Spleen (tissue), 11 donors: ENCODE data around the gene GLRA2. TPM values are rescaled to one million over a fixed set of nuclear protein-coding genes. Genes with fewer than 3 reads are reported as not detected.
"Not testable (repeated sequence)": the region's sequence is repeated elsewhere in the genome, so short reads cannot be mapped to it uniquely, and the experiment has no call there.

Experiments used
- DNase-seq: peaks from one replicate; pipeline ENCODE4 v3.0.0-alpha.2; 2020
- H3K27ac ChIP-seq, 8 donors: fragments of 200-600 bp; sonication (generic) in 7 of 8; 1 replicate in 4 of 8; 2 replicates in 4 of 8; pipeline versions ENCODE4 v1.5.0 to v1.8.0; 2016 to 2021; ENCODE audit warnings: inconsistent platforms in 4 of 8, mild to moderate bottlenecking in 4 of 8, moderate library complexity in 1 of 8
- H3K27me3 ChIP-seq, 7 donors: fragments of 200-600 bp; sonication (generic) in 6 of 7; replicated peaks in 1 of 7; 1 replicate in 4 of 7; 2 replicates in 3 of 7; pipeline versions ENCODE4 v1.5.0 to v1.8.0; 2016 to 2021; ENCODE audit warnings: inconsistent platforms in 3 of 7, mild to moderate bottlenecking in 1 of 7
- H3K36me3 ChIP-seq, 6 donors: fragments of 200-600 bp; sonication (generic) in 5 of 6; 1 replicate in 4 of 6; 2 replicates in 2 of 6; pipeline versions ENCODE4 v1.5.0 to v1.8.0; 2016 to 2021; ENCODE audit warnings: inconsistent platforms in 2 of 6
- H3K4me1 ChIP-seq, 6 donors: fragments of 200-600 bp; sonication (generic) in 5 of 6; 1 replicate in 3 of 6; 2 replicates in 3 of 6; pipeline versions ENCODE4 v1.5.0 to v1.8.0; 2016 to 2021; ENCODE audit warnings: inconsistent platforms in 3 of 6
- H3K4me3 ChIP-seq, 8 donors: fragments of 200-600 bp; sonication (generic) in 7 of 8; 1 replicate in 4 of 8; 2 replicates in 4 of 8; pipeline versions ENCODE4 v1.5.0 to v1.8.0; 2016 to 2021; ENCODE audit warnings: inconsistent platforms in 4 of 8, mild to moderate bottlenecking in 4 of 8, moderate library complexity in 2 of 8
- H3K9me3 ChIP-seq, 8 donors: fragments of 200-600 bp; sonication (generic) in 7 of 8; 1 replicate in 4 of 8; 2 replicates in 4 of 8; pipeline versions ENCODE4 v1.5.0 to v1.8.0; 2016 to 2021; ENCODE audit warnings: inconsistent platforms in 4 of 8
- POLR2A ChIP-seq, 3 donors: fragments of 450-650 bp; IDR thresholded peaks; one replicate each; pipeline ENCODE4 v1.5.1; 2017; ENCODE audit warnings: antibody characterized with exemption in 3 of 3, mild to moderate bottlenecking in 1 of 3
- POLR2AphosphoS5 ChIP-seq, 3 donors: sonication (generic); formaldehyde crosslinking; IDR thresholded peaks; one replicate each; pipeline ENCODE4 v1.5.1; 2017; ENCODE audit warnings: antibody characterized with exemption in 3 of 3
- WGBS, 5 donors: extraction: QIAGEN DNeasy Blood & Tissue Kit in 3 of 5; methylation state at CpG; one replicate each; pipeline versions ENCODE4 v1.1.5 to v1.1.7; 2013 to 2018; 5-methylcytosine and 5-hydroxymethylcytosine counted together
- intact Hi-C: fragments of 100-400 bp; cut with DNase I; formaldehyde crosslinking; loops from one replicate; pipeline ENCODE4 v1.15.0; 2023; ENCODE audit warnings: low total_unique reads
- polyA plus RNA-seq, 3 donors: library from polyadenylated mRNA; stranded (reverse); fragments of 200-250 nt; gene quantifications; one replicate each; pipeline ENCODE4 v1.2.1, GENCODE V29; 2013
- total RNA-seq, 7 donors: library from RNA; depleted of rRNA in 3 of 7; stranded (reverse); fragments of >200 nt in 3 of 7; fragmentation: NEBNext Ultra II Directional in 4 of 7; extraction: Animal tissue kit (Norgen Biotek cat#: 25700) in 4 of 7; gene quantifications; one replicate each; pipeline versions ENCODE4 v1.1.0 to v1.2.1, GENCODE V29; 2016 to 2021
- TF ChIP-seq, protein P1 (sequence below), 11 experiments: fragments of 200-600 bp in 7 of 11; fragments of 450-650 bp in 4 of 11; sonication (generic) in 4 of 11; IDR thresholded peaks in 8 of 11; conservative IDR thresholded peaks in 3 of 11; 1 replicate in 7 of 11; 2 replicates in 4 of 11; pipeline versions ENCODE4 v1.4.0 to v1.8.0; 2016 to 2021; ENCODE audit warnings: antibody characterized with exemption in 11 of 11, inconsistent platforms in 4 of 11, mild to moderate bottlenecking in 1 of 11
- donor health status: healthy with polysubstance abuse.
- donor health status: DM: no; HTN: no; CAD: no; lungs with moderate emphysema.
- donor health status: DM: no; HTN: no; CAD: no.
- donor health status: Bipolar disorder and iron deficiency.
- donor health status: healthy.
- donor health status: DM: no; HTN: no; CAD: no.
- donor health status: DM: yes; HTN: yes; CAD: no.

Gene GLRA2
- total and polyA plus RNA-seq, 10 donors: not detected

DNA sequence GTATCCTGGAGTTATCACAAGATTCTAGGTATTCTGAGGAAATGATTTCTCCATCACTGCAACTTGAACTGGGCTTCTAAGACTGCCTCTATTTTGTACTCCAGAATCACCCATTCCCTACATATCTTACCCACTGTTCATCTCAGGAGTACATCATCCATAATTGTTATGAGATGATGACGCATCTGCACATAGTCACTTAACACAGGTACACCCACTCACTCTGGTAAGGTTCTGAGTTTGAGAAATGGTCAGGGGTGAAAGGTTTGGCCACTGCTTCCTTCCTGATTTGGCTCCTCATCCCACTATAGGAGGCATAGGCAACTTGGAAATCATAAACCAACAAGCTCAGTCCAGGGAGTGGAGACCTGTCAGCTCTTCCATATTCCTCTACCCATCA is 143.9 kb downstream of the GLRA2 start:
- Histone ChIP-seq H3K27me3 (no peaks in the 10 kb centered on the region), H3K27ac (peak overlapping the region in 2 of 8 donors; percentile 30 to 43), H3K9me3 (no peaks in the 10 kb centered on the region), H3K4me1 (no peaks in the 10 kb centered on the region), H3K4me3 (no peak overlapping the region), H3K36me3 (no peaks in the 10 kb centered on the region)
- 69 to 85% (median 73%) methylated on average over 1 of the region's 1 CpG for WGBS, 5 donors
- no peak for DNase-seq
- no peak for TF ChIP-seq POLR2AphosphoS5 (IDR thresholded peaks at IDR 0.05)
- TF ChIP-seq, protein P1, sequence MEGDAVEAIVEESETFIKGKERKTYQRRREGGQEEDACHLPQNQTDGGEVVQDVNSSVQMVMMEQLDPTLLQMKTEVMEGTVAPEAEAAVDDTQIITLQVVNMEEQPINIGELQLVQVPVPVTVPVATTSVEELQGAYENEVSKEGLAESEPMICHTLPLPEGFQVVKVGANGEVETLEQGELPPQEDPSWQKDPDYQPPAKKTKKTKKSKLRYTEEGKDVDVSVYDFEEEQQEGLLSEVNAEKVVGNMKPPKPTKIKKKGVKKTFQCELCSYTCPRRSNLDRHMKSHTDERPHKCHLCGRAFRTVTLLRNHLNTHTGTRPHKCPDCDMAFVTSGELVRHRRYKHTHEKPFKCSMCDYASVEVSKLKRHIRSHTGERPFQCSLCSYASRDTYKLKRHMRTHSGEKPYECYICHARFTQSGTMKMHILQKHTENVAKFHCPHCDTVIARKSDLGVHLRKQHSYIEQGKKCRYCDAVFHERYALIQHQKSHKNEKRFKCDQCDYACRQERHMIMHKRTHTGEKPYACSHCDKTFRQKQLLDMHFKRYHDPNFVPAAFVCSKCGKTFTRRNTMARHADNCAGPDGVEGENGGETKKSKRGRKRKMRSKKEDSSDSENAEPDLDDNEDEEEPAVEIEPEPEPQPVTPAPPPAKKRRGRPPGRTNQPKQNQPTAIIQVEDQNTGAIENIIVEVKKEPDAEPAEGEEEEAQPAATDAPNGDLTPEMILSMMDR (IDR thresholded peaks at IDR 0.05 in 8 of 11, conservative IDR thresholded peaks at IDR 0.05 in 3 of 11): no peak
- TF ChIP-seq POLR2A (IDR thresholded peaks at IDR 0.05): no peak
- intact Hi-C loops: no loop called here

DNA sequence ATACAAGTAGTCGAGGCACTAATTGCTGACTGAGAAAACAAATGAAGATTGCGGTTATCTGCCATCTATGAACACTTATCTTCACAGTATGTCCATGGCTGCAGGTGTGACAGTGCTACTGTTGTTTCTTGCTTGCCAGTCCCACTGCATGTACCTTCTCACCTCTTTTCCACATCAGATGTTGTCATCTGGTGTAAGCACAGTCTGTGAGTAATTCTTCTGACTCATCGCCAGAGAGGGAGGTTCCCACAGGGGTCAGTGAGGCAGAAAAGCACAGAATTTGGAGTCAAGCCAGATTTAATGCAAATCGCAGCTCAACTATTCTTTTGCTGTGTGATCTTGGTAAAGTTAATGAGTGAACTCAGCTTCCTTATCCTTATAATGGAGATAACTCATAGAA is 144.4 kb downstream of the GLRA2 start:
- TF ChIP-seq POLR2A (IDR thresholded peaks at IDR 0.05) (no peak), POLR2AphosphoS5 (IDR thresholded peaks at IDR 0.05) (no peak)
- TF ChIP-seq, protein P1 (IDR thresholded peaks at IDR 0.05 in 8 of 11, conservative IDR thresholded peaks at IDR 0.05 in 3 of 11): no peak
- Histone ChIP-seq H3K27me3 (no peaks in the 10 kb centered on the region), H3K9me3 (no peaks in the 10 kb centered on the region), H3K36me3 (no peaks in the 10 kb centered on the region), H3K27ac (peak overlapping the region in 2 of 8 donors; percentile 30 to 43), H3K4me1 (no peaks in the 10 kb centered on the region), H3K4me3 (no peak overlapping the region)
- no peak for DNase-seq
- intact Hi-C loops: no loop called here
- WGBS, 5 donors: 59 to 78% (median 66%) methylated on average over 4 of the region's 4 CpGs

DNA sequence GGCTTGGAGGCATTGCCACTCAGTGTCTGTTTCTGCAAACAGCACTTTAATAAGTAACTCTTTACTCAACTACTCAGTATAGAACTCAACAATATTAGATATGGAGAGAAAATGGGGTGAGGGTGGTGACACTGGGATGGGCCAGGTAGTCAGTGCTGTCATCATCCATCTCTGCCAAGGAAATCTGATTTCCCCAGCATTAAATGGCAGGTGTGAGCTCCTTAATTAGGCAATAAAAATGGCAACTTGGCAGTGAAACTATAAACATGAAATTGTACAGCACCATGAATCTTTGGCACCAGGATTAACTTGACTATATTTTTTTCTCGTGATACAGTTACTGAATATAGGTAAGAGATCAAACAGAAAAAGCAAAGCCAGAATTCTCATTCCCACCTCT is 146.2 kb downstream of the GLRA2 start:
- no peak overlapping the region for H3K4me3 ChIP-seq
- H3K9me3 ChIP-seq: no peaks in the 10 kb centered on the region
- no peak for DNase-seq
- TF ChIP-seq, protein P1 (IDR thresholded peaks at IDR 0.05 in 8 of 11, conservative IDR thresholded peaks at IDR 0.05 in 3 of 11): no peak
- TF ChIP-seq POLR2A (IDR thresholded peaks at IDR 0.05) (no peak), POLR2AphosphoS5 (IDR thresholded peaks at IDR 0.05) (no peak)
- 74 to 100% (median 85%) methylated on average over 1 of the region's 1 CpG for WGBS, 5 donors
- H3K36me3 ChIP-seq: no peaks in the 10 kb centered on the region
- no peaks in the 10 kb centered on the region for H3K4me1 ChIP-seq
- intact Hi-C loops: no loop called here
- H3K27ac ChIP-seq: no peak overlapping the region
- no peaks in the 10 kb centered on the region for H3K27me3 ChIP-seq

DNA sequence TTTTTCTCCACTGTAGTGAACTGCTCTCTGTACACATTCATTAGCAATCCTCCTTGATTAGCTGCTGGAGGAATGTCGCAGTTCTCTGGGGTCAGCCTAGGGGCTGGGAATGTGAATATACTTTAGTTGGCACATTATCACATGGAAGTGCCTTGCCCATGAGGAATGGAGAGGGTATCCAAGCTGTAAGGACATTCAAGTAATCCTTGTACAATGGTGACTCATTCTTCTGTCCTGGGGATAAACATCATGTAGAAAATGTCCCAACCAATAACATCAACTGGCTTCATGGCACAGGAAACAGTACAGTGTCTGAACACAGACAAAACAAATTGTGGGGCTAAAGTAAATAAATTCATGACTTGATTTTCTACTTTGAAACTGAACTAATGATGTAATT is 147.1 kb downstream of the GLRA2 start:
- no peak for DNase-seq
- no peaks in the 10 kb centered on the region for H3K9me3 ChIP-seq
- H3K36me3 ChIP-seq: no peaks in the 10 kb centered on the region
- intact Hi-C loops: no loop called here
- no peak overlapping the region for H3K4me3 ChIP-seq
- H3K27ac ChIP-seq: no peak overlapping the region
- 77 to 93% (median 89%) methylated on average over 1 of the region's 1 CpG for WGBS, 5 donors
- TF ChIP-seq POLR2AphosphoS5 (IDR thresholded peaks at IDR 0.05): no peak
- no peak for TF ChIP-seq POLR2A (IDR thresholded peaks at IDR 0.05)
- TF ChIP-seq, protein P1 (IDR thresholded peaks at IDR 0.05 in 8 of 11, conservative IDR thresholded peaks at IDR 0.05 in 3 of 11): no peak
- H3K4me1 ChIP-seq: no peaks in the 10 kb centered on the region
- H3K27me3 ChIP-seq: no peaks in the 10 kb centered on the region

DNA sequence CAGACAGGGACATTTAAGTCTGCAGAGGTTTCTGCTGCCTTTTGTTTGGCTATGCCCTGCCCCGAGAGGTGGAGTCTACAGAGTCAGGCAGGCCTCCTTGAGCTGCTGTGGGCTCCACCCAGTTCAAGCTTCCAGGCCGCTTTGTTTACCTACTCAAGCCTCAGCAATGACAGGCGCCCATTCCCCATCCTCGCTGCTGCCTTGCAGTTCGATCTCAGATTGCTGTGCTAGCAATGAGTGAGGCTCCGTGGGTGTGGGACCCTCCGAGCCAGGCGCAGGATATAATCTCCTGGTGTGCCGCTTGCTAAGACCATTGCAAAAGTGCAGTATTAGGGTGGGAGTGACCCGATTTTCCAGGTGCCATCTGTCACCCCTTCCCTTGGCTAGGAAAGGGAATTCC is 159.0 kb downstream of the GLRA2 start:
- DNase-seq, H3K27me3 ChIP-seq, H3K36me3 ChIP-seq, H3K27ac ChIP-seq, H3K4me1 ChIP-seq, intact Hi-C loops, H3K4me3 ChIP-seq: not testable (repeated sequence)
- 92 to 100% (median 95%) methylated on average over 2 to 10 of the region's 10 CpGs for WGBS, 5 donors
- H3K9me3 ChIP-seq: peaks cover 0 to 26% (median 0%) of the 10 kb centered on the region in 8 donors
